ENCODE measurements around the gene PLXNA4.

PLXNA4 gene

GRCh38 chr7:132082394-132082793, 493.9 kb downstream of the PLXNA4 start:
- no peak for DNase-seq (ENCODE audit: low read depth, low spot score)
- no peak overlapping the region for H3K4me3 ChIP-seq (ENCODE audit: low read depth, low read length)
- in situ Hi-C loops (cut with HindIII; ENCODE audit: low sequenced_read_pairs), result no loop called here
- TF ChIP-seq, protein P1, sequence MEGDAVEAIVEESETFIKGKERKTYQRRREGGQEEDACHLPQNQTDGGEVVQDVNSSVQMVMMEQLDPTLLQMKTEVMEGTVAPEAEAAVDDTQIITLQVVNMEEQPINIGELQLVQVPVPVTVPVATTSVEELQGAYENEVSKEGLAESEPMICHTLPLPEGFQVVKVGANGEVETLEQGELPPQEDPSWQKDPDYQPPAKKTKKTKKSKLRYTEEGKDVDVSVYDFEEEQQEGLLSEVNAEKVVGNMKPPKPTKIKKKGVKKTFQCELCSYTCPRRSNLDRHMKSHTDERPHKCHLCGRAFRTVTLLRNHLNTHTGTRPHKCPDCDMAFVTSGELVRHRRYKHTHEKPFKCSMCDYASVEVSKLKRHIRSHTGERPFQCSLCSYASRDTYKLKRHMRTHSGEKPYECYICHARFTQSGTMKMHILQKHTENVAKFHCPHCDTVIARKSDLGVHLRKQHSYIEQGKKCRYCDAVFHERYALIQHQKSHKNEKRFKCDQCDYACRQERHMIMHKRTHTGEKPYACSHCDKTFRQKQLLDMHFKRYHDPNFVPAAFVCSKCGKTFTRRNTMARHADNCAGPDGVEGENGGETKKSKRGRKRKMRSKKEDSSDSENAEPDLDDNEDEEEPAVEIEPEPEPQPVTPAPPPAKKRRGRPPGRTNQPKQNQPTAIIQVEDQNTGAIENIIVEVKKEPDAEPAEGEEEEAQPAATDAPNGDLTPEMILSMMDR (IDR thresholded peaks at IDR 0.05; ENCODE audit: low read depth, low read length), result no peak

GRCh38 chr7:132081686-132082085, 494.6 kb downstream of the PLXNA4 start:
- H3K4me3 ChIP-seq (ENCODE audit: low read depth, low read length), result no peak overlapping the region
- TF ChIP-seq, protein P1 (IDR thresholded peaks at IDR 0.05; ENCODE audit: low read depth, low read length), result no peak
- DNase-seq (ENCODE audit: low read depth, low spot score), result no peak
- in situ Hi-C loops (cut with HindIII; ENCODE audit: low sequenced_read_pairs), result no loop called here

DNA sequence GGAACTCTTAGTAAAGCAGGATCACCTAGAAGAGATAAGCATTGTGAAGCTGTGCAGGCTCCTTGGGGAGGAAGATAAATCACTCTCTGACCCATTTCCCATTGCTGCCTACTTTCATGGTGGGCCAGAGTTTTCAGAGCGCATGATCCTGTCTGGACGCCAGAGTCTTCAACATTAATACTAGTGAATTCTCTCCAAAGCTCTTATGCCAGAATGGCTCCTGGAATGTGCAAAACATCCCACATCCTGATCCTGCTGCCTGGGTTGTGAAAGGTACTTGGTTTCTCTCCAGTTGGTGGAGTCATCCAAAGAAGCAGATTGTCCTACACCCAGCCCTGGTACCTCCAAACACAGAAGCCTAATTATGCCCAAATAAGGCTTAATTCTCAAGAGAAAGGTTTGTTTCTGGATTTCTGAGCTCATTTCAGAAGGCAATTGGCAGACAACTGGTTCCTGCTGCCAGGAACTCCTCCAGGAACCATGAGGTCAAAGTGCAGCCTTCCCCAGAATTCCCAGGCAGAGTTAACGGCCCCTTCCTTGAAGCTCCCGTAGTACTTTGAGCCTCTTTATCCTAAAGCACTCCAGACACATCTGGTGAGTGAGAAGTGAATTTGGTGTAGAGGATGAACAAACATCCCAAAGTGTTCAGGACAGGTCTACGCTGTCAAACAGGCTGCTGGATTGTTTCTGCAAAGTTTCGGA, 495.2 kb downstream of the PLXNA4 start:
- peak; percentile 39 for DNase-seq (ENCODE audit: low read depth, low spot score)
- TF ChIP-seq, protein P1 (IDR thresholded peaks at IDR 0.05; ENCODE audit: low read depth, low read length), result no peak
- no peak overlapping the region for H3K4me3 ChIP-seq (ENCODE audit: low read depth, low read length)
- in situ Hi-C loops (cut with HindIII; ENCODE audit: low sequenced_read_pairs), result no loop called here

DNA sequence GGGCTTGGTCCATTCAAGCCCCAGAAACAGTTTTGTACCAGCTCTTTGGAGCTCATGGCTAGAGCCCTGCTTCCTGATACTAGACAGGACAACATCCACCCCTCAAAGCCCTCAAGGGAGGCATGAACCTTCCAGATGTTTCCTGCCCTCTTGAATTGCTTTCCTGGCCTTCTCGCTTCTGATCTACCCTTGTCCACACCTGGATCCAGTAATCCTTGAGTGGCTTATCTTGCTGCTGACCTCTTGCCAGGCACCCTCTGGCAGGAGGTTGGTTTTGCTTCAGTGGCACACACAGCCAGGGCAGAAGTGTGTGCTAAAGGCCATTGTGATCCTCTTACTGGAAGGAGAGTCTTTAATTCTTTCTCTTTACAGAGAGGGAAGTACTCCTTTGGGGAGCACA, 495.8 kb downstream of the PLXNA4 start:
- TF ChIP-seq, protein P1 (IDR thresholded peaks at IDR 0.05; ENCODE audit: low read depth, low read length), result no peak
- in situ Hi-C loops (cut with HindIII; ENCODE audit: low sequenced_read_pairs), result no loop called here
- no peak for DNase-seq (ENCODE audit: low read depth, low spot score)
- H3K4me3 ChIP-seq (ENCODE audit: low read depth, low read length), result no peak overlapping the region

- no peak overlapping the region for H3K4me3 ChIP-seq (ENCODE audit: low read depth, low read length)
- DNase-seq (ENCODE audit: low read depth, low spot score), result no peak
- TF ChIP-seq, protein P1 (IDR thresholded peaks at IDR 0.05; ENCODE audit: low read depth, low read length), result no peak
- in situ Hi-C loops (cut with HindIII; ENCODE audit: low sequenced_read_pairs), result no loop called here
Observed at GRCh38 chr7:132078891-132079735, 497.2 kb downstream of the PLXNA4 start.

DNA sequence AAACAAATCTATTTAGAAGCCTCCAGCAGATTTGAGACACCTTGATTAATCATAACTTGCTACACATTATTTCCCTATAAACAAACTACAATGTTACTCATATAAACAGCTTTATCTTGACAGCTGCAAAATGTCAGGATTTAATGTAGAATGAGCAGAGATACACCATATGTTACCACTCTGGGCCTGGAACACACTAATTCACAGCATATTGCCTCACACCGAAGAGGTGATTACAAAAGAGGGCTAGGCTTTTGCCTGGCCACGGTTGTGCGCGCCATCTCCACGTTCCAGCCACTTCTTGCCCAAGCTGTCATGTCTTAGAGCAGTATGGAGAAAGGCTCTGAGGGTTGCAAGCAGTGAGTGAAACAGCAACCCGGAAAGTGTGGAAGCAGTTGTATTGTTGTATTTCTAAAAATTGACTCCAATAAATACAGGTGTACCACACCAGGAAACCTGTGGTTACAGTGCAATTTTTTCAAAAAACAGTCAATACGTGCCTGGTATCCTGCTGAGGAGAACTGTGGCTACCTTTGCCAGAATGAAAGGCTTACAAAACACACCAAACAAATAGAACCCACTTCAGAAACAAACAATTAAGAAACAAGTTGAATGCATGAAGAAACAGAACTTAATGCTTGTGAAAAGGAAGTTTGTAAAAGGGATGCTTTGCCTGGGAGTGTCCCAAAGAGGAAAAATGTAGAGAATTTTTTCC, 498.1 kb downstream of the PLXNA4 start:
- in situ Hi-C loops (cut with HindIII; ENCODE audit: low sequenced_read_pairs), result no loop called here
- H3K4me3 ChIP-seq (ENCODE audit: low read depth, low read length), result no peak overlapping the region
- no peak for DNase-seq (ENCODE audit: low read depth, low spot score)
- TF ChIP-seq, protein P1 (IDR thresholded peaks at IDR 0.05; ENCODE audit: low read depth, low read length), result no peak

All from astrocyte of the spinal cord (primary cell).